HepG2 (cell line): ENCODE measurements around the gene CXCL17. TPM values are rescaled to one million over a fixed set of nuclear protein-coding genes. Genes with fewer than 3 reads are reported as not detected.

ENCODE experiments used
- ATAC-seq: fragments of 200-7000 bp; cut with Tn5 transposase; 3 replicates; pipeline ENCODE4 v1.9.1; 2020; ENCODE audit warnings: mild to moderate bottlenecking, moderate library complexity
- BruUV-seq: library from RNA; stranded (reverse); fragments of 400-500 nt; replicated peaks from 2 replicates; lab custom pipeline; 2021; lab: Mats Ljungman, UMichigan
- CTCF ChIA-PET: fragments of 300-600 bp; formaldehyde crosslinking; extraction: SDS; loops from one replicate; lab custom pipeline; 2021; ENCODE audit warnings: low total read pairs, inconsistent platforms, low intra/inter-chr PET ratio; lab: Yijun Ruan, JAX
- POLR2A ChIA-PET: fragments of 350-600 bp; sonication (Branson Sonifier 250); formaldehyde crosslinking; loops from one replicate; lab custom pipeline; 2020; ENCODE audit warnings: antibody characterized with exemption, inconsistent platforms; lab: Yijun Ruan, JAX
- DNase-seq: peaks from one replicate; pipeline ENCODE4 v3.0.0-alpha.2; 2015; ENCODE audit warnings: low spot score
- FAIRE-seq: peaks from 3 replicates; lab custom pipeline; 2011; peaks lifted over from hg19 to GRCh38; lab: Jason Lieb, UNC
- H2AFZ ChIP-seq: one replicate; pipeline ENCODE4 v1.6.1; 2011; ENCODE audit warnings: low read length, inconsistent platforms
- H3K27ac ChIP-seq: fragments of 300-600 bp; 3 replicates; pipeline ENCODE4 v1.8.0; 2011; ENCODE audit warnings: mixed run types, mild to moderate bottlenecking, mixed read lengths, low read length, inconsistent platforms; ENCODE audit not compliant: insufficient read depth; ENCODE audit errors: extremely low read length
- H3K27me3 ChIP-seq, 2 experiments: fragments of 200-600 bp in 1 of 2; 2 replicates in 1 of 2; 3 replicates in 1 of 2; pipeline versions ENCODE4 v1.6.0 to v1.8.0; 2011; ENCODE audit warnings: low read length in 2 of 2, mild to moderate bottlenecking in 2 of 2, moderate library complexity in 2 of 2, inconsistent platforms in 1 of 2; ENCODE audit not compliant: insufficient read depth in 2 of 2, control insufficient read depth in 1 of 2
- H3K36me3 ChIP-seq, 2 experiments: fragments of 200-600 bp in 1 of 2; replicated peaks in 1 of 2; 2 replicates in 1 of 2; 3 replicates in 1 of 2; pipeline versions ENCODE4 v1.5.1 to v1.8.0; 2011; ENCODE audit warnings: low read length in 2 of 2, inconsistent platforms in 1 of 2; ENCODE audit not compliant: insufficient read depth in 2 of 2, control insufficient read depth in 1 of 2
- H3K4me1 ChIP-seq: 2 replicates; pipeline ENCODE4 v1.5.1; 2012; ENCODE audit warnings: low read length, inconsistent platforms; ENCODE audit not compliant: insufficient read depth
- H3K4me2 ChIP-seq: 2 replicates; pipeline ENCODE4 v1.6.0; 2011; ENCODE audit warnings: low read depth, low read length, inconsistent platforms
- H3K4me3 ChIP-seq, 3 experiments: fragments of 200-600 bp in 1 of 3; sonication (generic), shearing (Covaris generic) in 1 of 3; replicated peaks in 1 of 3; 2 replicates each; pipeline ENCODE4 v1.5.1; 2011 to 2016; ENCODE audit warnings: low read length in 3 of 3, inconsistent platforms in 2 of 3, low read depth in 2 of 3, mild to moderate bottlenecking in 2 of 3, control low read depth in 1 of 3, mixed read lengths in 1 of 3; ENCODE audit not compliant: insufficient read depth in 1 of 3
- H3K79me2 ChIP-seq: one replicate; pipeline ENCODE4 v1.6.1; 2011; ENCODE audit warnings: low read length, inconsistent platforms; ENCODE audit not compliant: insufficient read depth
- H3K9ac ChIP-seq: 2 replicates; pipeline ENCODE4 v1.6.0; 2011; ENCODE audit warnings: mild to moderate bottlenecking, low read depth, low read length, inconsistent platforms; ENCODE audit not compliant: insufficient read depth
- H3K9me3 ChIP-seq: 2 replicates; pipeline ENCODE4 v1.5.1; 2012; ENCODE audit warnings: mild to moderate bottlenecking, low read length
- H4K20me1 ChIP-seq: 2 replicates; pipeline ENCODE4 v1.6.0; 2011; ENCODE audit warnings: inconsistent platforms, mild to moderate bottlenecking, low read length, moderate library complexity; ENCODE audit not compliant: insufficient read depth
- CREM ChIP-seq, 2 experiments: sonication (generic) in 1 of 2; formaldehyde crosslinking in 1 of 2; IDR thresholded peaks; 2 replicates each; pipeline versions ENCODE4 v1.4.0 to v1.6.1; 2016 to 2020; ENCODE audit warnings: antibody characterized with exemption in 1 of 2, mild to moderate bottlenecking in 1 of 2, missing genetic modification reagents in 1 of 2
- FOXJ3 ChIP-seq: sonication (generic); formaldehyde crosslinking; IDR thresholded peaks from 2 replicates; pipeline ENCODE4 v1.4.0; 2020; ENCODE audit warnings: missing genetic modification reagents, mild to moderate bottlenecking, borderline replicate concordance
- FOXP4 ChIP-seq: sonication (generic); formaldehyde crosslinking; IDR thresholded peaks from 2 replicates; pipeline ENCODE4 v1.4.0; 2020; ENCODE audit warnings: missing genetic modification reagents
- GATAD2A ChIP-seq: IDR thresholded peaks from 2 replicates; pipeline ENCODE4 v1.6.1; 2016
- POLR2G ChIP-seq: fragments of 200-400 bp; formaldehyde crosslinking; IDR thresholded peaks from 2 replicates; pipeline ENCODE4 v1.6.1; 2018; ENCODE audit warnings: mild to moderate bottlenecking, low read depth, low read length, moderate library complexity
- SAFB2 ChIP-seq: sonication (generic); formaldehyde crosslinking; IDR thresholded peaks from 2 replicates; pipeline ENCODE4 v1.5.1; 2020; ENCODE audit warnings: missing genetic modification reagents, low read depth, mild to moderate bottlenecking, borderline replicate concordance
- SOX13 ChIP-seq, 3 experiments: fragments of 450-650 bp in 1 of 3; sonication (generic) in 1 of 3; formaldehyde crosslinking in 1 of 3; IDR thresholded peaks in 2 of 3; conservative IDR thresholded peaks in 1 of 3; 2 replicates each; pipeline versions ENCODE4 v1.5.0 to v1.6.1; 2016 to 2020; ENCODE audit warnings: antibody characterized with exemption in 1 of 3, mild to moderate bottlenecking in 1 of 3, missing compliant biosample characterization in 1 of 3, missing genetic modification reagents in 1 of 3, moderate library complexity in 1 of 3
- SOX5 ChIP-seq: IDR thresholded peaks from 2 replicates; pipeline ENCODE4 v1.6.1; 2016; ENCODE audit warnings: borderline replicate concordance
- TFDP2 ChIP-seq: sonication (generic); formaldehyde crosslinking; IDR thresholded peaks from 2 replicates; pipeline ENCODE4 v1.4.0; 2020; ENCODE audit warnings: missing genetic modification reagents
- ZBTB43 ChIP-seq: sonication (generic); formaldehyde crosslinking; conservative IDR thresholded peaks from 2 replicates; pipeline ENCODE4 v1.4.0; 2020; ENCODE audit warnings: missing genetic modification reagents
- ZNF737 ChIP-seq: sonication (generic); formaldehyde crosslinking; IDR thresholded peaks from 2 replicates; pipeline ENCODE4 v1.5.0; 2020; ENCODE audit warnings: missing genetic modification reagents, mild to moderate bottlenecking, borderline replicate concordance
- WGBS: methylation state at CpG from one replicate; pipeline ENCODE4 v1.1.6; 2017; ENCODE audit warnings: low lambda C conversion rate; 5-methylcytosine and 5-hydroxymethylcytosine counted together
- in situ Hi-C: cut with HindIII; loops from 2 replicates; pipeline ENCODE4 v1.10.0; 2017; ENCODE audit warnings: low pct_unique_long_range_greater_than_20kb; ENCODE audit not compliant: extremely low pct_ligation_motif_present
- intact Hi-C: fragments of 100-400 bp; cut with micrococcal nuclease; formaldehyde crosslinking; loops from one replicate; pipeline ENCODE4 v1.10.0; 2022; ENCODE audit not compliant: unreplicated experiment
- polyA plus RNA-seq, 8 experiments: library from polyadenylated mRNA; depleted of rRNA in 3 of 8; stranded (reverse) in 7 of 8; unstranded in 1 of 8; fragments of >200 nt; fragmentation: Illumina TruSeq in 4 of 8; extraction: Trizol in 4 of 8; gene quantifications; 2 replicates each; pipeline versions ENCODE4 v1.2.1 to v1.2.3, GENCODE V29; 2011 to 2016; ENCODE audit warnings: low read depth in 4 of 8, missing spikeins in 1 of 8, mixed read lengths in 1 of 8; ENCODE audit not compliant: insufficient read depth in 1 of 8
- total RNA-seq, 5 experiments: library from RNA; depleted of rRNA; stranded (reverse); fragments of >200 nt; fragmentation: Illumina TruSeq; extraction: Trizol; gene quantifications; 2 replicates each; pipeline ENCODE4 v1.2.3, GENCODE V29; 2016; ENCODE audit warnings: low read depth in 1 of 5

CXCL17 gene
- total and polyA plus RNA-seq, 2 of the 13 experiments (the other 11 are each of a cell fraction or from before 2014, with no cell fraction given) = 0.12 TPM; not detected in 1

GRCh38 chr19:42465827-42466280, 23.1 kb upstream of the CXCL17 start:
- Histone ChIP-seq H3K79me2 (no peaks in the 10 kb centered on the region), H3K4me3 (no peak overlapping the region), H3K27ac (no peak overlapping the region), H3K27me3 (no peaks in the 10 kb centered on the region), H4K20me1 (no peaks in the 10 kb centered on the region), H3K9ac (no peak overlapping the region), H2AFZ (no peak overlapping the region), H3K4me1 (peaks cover 73% of the 10 kb centered on the region), H3K36me3 (no peaks in the 10 kb centered on the region), H3K9me3 (no peaks in the 10 kb centered on the region), H3K4me2 (no peak overlapping the region)
- TF ChIP-seq FOXJ3 (CRISPR knock-in tag) (no peak), SAFB2 (CRISPR knock-in tag) (no peak)
- FAIRE-seq (no peak), ATAC-seq (no peak), DNase-seq (no peak)
- no TSS peak for BruUV-seq
- WGBS = 92% methylated on average over 5 of the region's 5 CpGs
- intact Hi-C loops (no loop called here), in situ Hi-C loops (no loop called here)
- ChIA-PET CTCF (no interaction called here), POLR2A (interaction anchor here (2.0 to 2.2 kb wide), 2 partner anchors 32 to 62 kb away, joined by 10 to 11 read pairs; partner anchors contain the start of gene CEACAM1)

GRCh38 chr19:42461700-42462324, 19.1 kb upstream of the CXCL17 start:
- Histone ChIP-seq H3K4me3 (no peak overlapping the region), H3K4me1 (peaks cover 60% of the 10 kb centered on the region), H3K27ac (peak overlapping the region; percentile 69), H4K20me1 (no peaks in the 10 kb centered on the region), H2AFZ (no peak overlapping the region), H3K9ac (peak overlapping the region; percentile 39; the same call in 1 of the 2 replicates), H3K36me3 (no peaks in the 10 kb centered on the region), H3K9me3 (no peaks in the 10 kb centered on the region), H3K4me2 (peak overlapping the region; percentile 59), H3K27me3 (no peaks in the 10 kb centered on the region), H3K79me2 (no peaks in the 10 kb centered on the region)
- ChIA-PET CTCF (interaction anchor here (1.6 kb wide), 1 partner anchor 68 kb away, joined by 4 read pairs; no protein-coding TSS in a partner anchor), POLR2A (interaction anchor here (1.2 to 1.6 kb wide), 3 partner anchors 12 to 66 kb away, joined by 3 to 9 read pairs (median 6); partner anchors contain the start of gene CEACAM1)
- peak; percentile 72 for ATAC-seq
- FAIRE-seq = peak; percentile 60
- DNase-seq = peak; percentile 52
- BruUV-seq = TSS peak; percentile 84
- WGBS = 8% methylated on average over 4 of the region's 4 CpGs
- in situ Hi-C loops = no loop called here
- intact Hi-C loops = loop anchor here (2.0 to 5.0 kb wide), 2 partner anchors 19 to 35 kb away; no protein-coding TSS in a partner anchor
- no peak for TF ChIP-seq SOX13 (IDR thresholded peaks at IDR 0.05)
- TF ChIP-seq SOX13 (CRISPR knock-in tag; conservative IDR thresholded peaks at IDR 0.05 in 1 of 2, IDR thresholded peaks at IDR 0.05 in 1 of 2) = peak in 1 of 2 experiments; percentile 83; a peak in 2 of 4 replicates
- TF ChIP-seq CREM (IDR thresholded peaks at IDR 0.05) = no peak
- TF ChIP-seq CREM (CRISPR knock-in tag; IDR thresholded peaks at IDR 0.05) = no peak
- TF ChIP-seq FOXP4 (CRISPR knock-in tag) = no peak
- TF ChIP-seq TFDP2 (CRISPR knock-in tag) = no peak
- peak; percentile 63; the same call in 1 of the 2 replicates for TF ChIP-seq SOX5 (CRISPR knock-in tag)
- peak; percentile 60 for TF ChIP-seq POLR2G
- TF ChIP-seq GATAD2A (CRISPR knock-in tag) = peak; percentile 30; the same call in 1 of the 2 replicates
- no peak for TF ChIP-seq ZNF737
- TF ChIP-seq ZBTB43 (CRISPR knock-in tag) = no peak
